ENCODE results near the gene LCE1E. TPM values are rescaled to one million over a fixed set of nuclear protein-coding genes. Genes with fewer than 3 reads are reported as not detected.

LCE1E gene
- total RNA-seq, 4 donors from 2014 or later, result not detected

- H3K27me3 ChIP-seq, result no peaks in the 10 kb centered on the region
- in situ Hi-C loops (cut with MboI; ENCODE audit: low pct_ligation_motif_present in 1 of 4, low pct_unique_long_range_greater_than_20kb in 1 of 4, low sequenced_read_pairs in 3 of 4), result no loop called here
- no peaks in the 10 kb centered on the region for H3K9me3 ChIP-seq
- intact Hi-C loops (cut with DNase I; ENCODE audit: low total_unique reads), result no loop called here
- H3K27ac ChIP-seq, result no peak overlapping the region
- no peak for DNase-seq
- H3K4me1 ChIP-seq, result no peaks in the 10 kb centered on the region
- TF ChIP-seq POLR2AphosphoS5 (IDR thresholded peaks at IDR 0.05), result no peak
- TF ChIP-seq POLR2A (IDR thresholded peaks at IDR 0.05), result no peak
- no peak for TF ChIP-seq CTCF (IDR thresholded peaks at IDR 0.05)
- no peak for TF ChIP-seq EP300 (IDR thresholded peaks at IDR 0.05; ENCODE audit: low read depth)
- 50 to 56% methylated on average over 1 of the region's 1 CpG for WGBS, 2 donors (ENCODE audit: low coverage in 1 of 2)
- H3K4me3 ChIP-seq, result no peak overlapping the region
- no peaks in the 10 kb centered on the region for H3K36me3 ChIP-seq
These were observed 15.3 kb downstream of the LCE1E start for GRCh38 chr1:152801333-152801732.

GRCh38 chr1:152806576-152806975 is 20.5 kb downstream of the LCE1E start, which contains the start of gene LCE1C:
TSS of gene LCE1C (minus strand) at chr1:152806651. CDS start at chr1:152805478, 1,173 bp downstream.
- DNase-seq, result no peak
- no peak within 1 kb of the TSS for H3K4me3 ChIP-seq
- H3K9me3 ChIP-seq, result no peaks in the 10 kb centered on the region
- in situ Hi-C loops (cut with MboI; ENCODE audit: low pct_ligation_motif_present in 1 of 4, low pct_unique_long_range_greater_than_20kb in 1 of 4, low sequenced_read_pairs in 3 of 4) (no loop called here), intact Hi-C loops (cut with DNase I; ENCODE audit: low total_unique reads) (no loop called here)
- no peak within 1 kb of the TSS for H3K27ac ChIP-seq
- 53% methylated on average over 3 of the region's 3 CpGs; no CpG with 5 or more reads in 1 of the 2 donors for WGBS, 2 donors (ENCODE audit: low coverage in 1 of 2)
- no peaks in the 10 kb centered on the region for H3K27me3 ChIP-seq
- TF ChIP-seq EP300 (IDR thresholded peaks at IDR 0.05; ENCODE audit: low read depth) (no peak), POLR2AphosphoS5 (IDR thresholded peaks at IDR 0.05) (no peak), CTCF (IDR thresholded peaks at IDR 0.05) (no peak), POLR2A (IDR thresholded peaks at IDR 0.05) (no peak)
- H3K36me3 ChIP-seq, result no peaks in the 10 kb centered on the region
- no peaks in the 10 kb centered on the region for H3K4me1 ChIP-seq

- WGBS, 2 donors (ENCODE audit: low coverage in 1 of 2), result 78% methylated on average over 2 of the region's 2 CpGs; no CpG with 5 or more reads in 1 of the 2 donors
These were observed 25.0 kb downstream of the LCE1E start for GRCh38 chr1:152811050-152811449.

GRCh38 chr1:152811671-152812070 is 25.6 kb downstream of the LCE1E start, which contains the start of gene LCE1B:
TSS of gene LCE1B (plus strand) at chr1:152811971. CDS start at chr1:152812447, 476 bp downstream.
- Histone ChIP-seq H3K9me3 (no peaks in the 10 kb centered on the region), H3K27me3 (no peaks in the 10 kb centered on the region), H3K27ac (no peak within 1 kb of the TSS), H3K36me3 (no peaks in the 10 kb centered on the region), H3K4me1 (no peaks in the 10 kb centered on the region), H3K4me3 (no peak within 1 kb of the TSS)
- no peak for TF ChIP-seq CTCF (IDR thresholded peaks at IDR 0.05)
- TF ChIP-seq EP300 (IDR thresholded peaks at IDR 0.05; ENCODE audit: low read depth), result no peak
- no peak for TF ChIP-seq POLR2AphosphoS5 (IDR thresholded peaks at IDR 0.05)
- no peak for TF ChIP-seq POLR2A (IDR thresholded peaks at IDR 0.05)
- WGBS, 2 donors (ENCODE audit: low coverage in 1 of 2), result 80 to 94% methylated on average over 2 of the region's 2 CpGs
- intact Hi-C loops (cut with DNase I; ENCODE audit: low total_unique reads), result no loop called here
- in situ Hi-C loops (cut with MboI; ENCODE audit: low pct_ligation_motif_present in 1 of 4, low pct_unique_long_range_greater_than_20kb in 1 of 4, low sequenced_read_pairs in 3 of 4), result no loop called here
- DNase-seq, result no peak

More at GRCh38 chr1:152811050-152811449, 25.0 kb downstream of the LCE1E start:
- Histone ChIP-seq H3K36me3 (no peaks in the 10 kb centered on the region), H3K27ac (no peak overlapping the region), H3K27me3 (no peaks in the 10 kb centered on the region), H3K4me3 (no peak overlapping the region), H3K9me3 (no peaks in the 10 kb centered on the region), H3K4me1 (no peaks in the 10 kb centered on the region)
- TF ChIP-seq EP300 (IDR thresholded peaks at IDR 0.05; ENCODE audit: low read depth), result no peak
- no peak for TF ChIP-seq POLR2A (IDR thresholded peaks at IDR 0.05)
- TF ChIP-seq POLR2AphosphoS5 (IDR thresholded peaks at IDR 0.05), result no peak
- no peak for TF ChIP-seq CTCF (IDR thresholded peaks at IDR 0.05)
- no peak for DNase-seq
- in situ Hi-C loops (cut with MboI; ENCODE audit: low pct_ligation_motif_present in 1 of 4, low pct_unique_long_range_greater_than_20kb in 1 of 4, low sequenced_read_pairs in 3 of 4), result no loop called here
- intact Hi-C loops (cut with DNase I; ENCODE audit: low total_unique reads), result no loop called here

All from transverse colon (tissue), 4 donors.